PFSK-1 (cell line): Measurements from ENCODE around the gene ZNF823.

ENCODE experiments used
- FOXP2 ChIP-seq: optimal IDR thresholded peaks from 2 replicates; pipeline ENCODE3; 2011; ENCODE audit warnings: borderline replicate concordance, control low read depth, inconsistent platforms; ENCODE audit not compliant: insufficient read depth; ENCODE audit errors: extremely low read length, extremely low read depth
- POLR2AphosphoS5 ChIP-seq: IDR thresholded peaks from 2 replicates; pipeline ENCODE4 v1.6.1; 2012; ENCODE audit warnings: low read depth, mild to moderate bottlenecking, control low read depth, low read length, moderate library complexity
- REST ChIP-seq, 2 experiments: IDR thresholded peaks; 2 replicates each; pipeline versions ENCODE4 v1.6.1 to v1.8.0; 2011 to 2012; ENCODE audit warnings: low read depth in 2 of 2, low read length in 2 of 2, control low read depth in 1 of 2, inconsistent platforms in 1 of 2, mild to moderate bottlenecking in 1 of 2, moderate library complexity in 1 of 2; ENCODE audit not compliant: insufficient read depth in 1 of 2
- SIN3A ChIP-seq: IDR thresholded peaks from 2 replicates; pipeline ENCODE4 v1.6.1; 2012; ENCODE audit warnings: mild to moderate bottlenecking, low read length, moderate library complexity, borderline replicate concordance; ENCODE audit not compliant: insufficient read depth
- TAF1 ChIP-seq: IDR thresholded peaks from 2 replicates; pipeline ENCODE4 v1.6.1; 2012; ENCODE audit warnings: low read length, control low read depth, borderline replicate concordance; ENCODE audit not compliant: insufficient read depth

Gene ZNF823

GRCh38 chr19:11766597-11767591, 28.1 kb upstream of the ZNF823 start, which contains the start of gene ZNF441:
ZNF441 (plus strand) TSS chr19:11767000; CDS start chr19:11767194, 194 bp downstream.
- 0 out of 2 replicates have a peak, but pooled peaks have one; percentile 28 for TF ChIP-seq TAF1
- TF ChIP-seq SIN3A: no peak
- TF ChIP-seq REST (IDR thresholded peaks at IDR 0.05; ENCODE audit: insufficient read depth in 1 of 2, low read depth in 2 of 2, low read length in 2 of 2): no peak; a peak in 1 of 4 replicates
- TF ChIP-seq POLR2AphosphoS5: peak; percentile 65; the same call in 1 of the 2 replicates
- no peak for TF ChIP-seq FOXP2

GRCh38 chr19:11763611-11764010, 24.9 kb upstream of the ZNF823 start:
- no peak for TF ChIP-seq POLR2AphosphoS5
- no peak for TF ChIP-seq FOXP2
- no peak for TF ChIP-seq SIN3A
- TF ChIP-seq REST (IDR thresholded peaks at IDR 0.05; ENCODE audit: insufficient read depth in 1 of 2, low read depth in 2 of 2, low read length in 2 of 2): no peak
- no peak for TF ChIP-seq TAF1

- TF ChIP-seq SIN3A (no peak), REST (IDR thresholded peaks at IDR 0.05; ENCODE audit: insufficient read depth in 1 of 2, low read depth in 2 of 2, low read length in 2 of 2) (no peak), FOXP2 (no peak), TAF1 (no peak), POLR2AphosphoS5 (no peak)
These were observed 24.4 kb upstream of the ZNF823 start for GRCh38 chr19:11763117-11763516.

GRCh38 chr19:11759805-11760204, 21.1 kb upstream of the ZNF823 start:
- TF ChIP-seq SIN3A (no peak), FOXP2 (no peak), POLR2AphosphoS5 (no peak), REST (IDR thresholded peaks at IDR 0.05; ENCODE audit: insufficient read depth in 1 of 2, low read depth in 2 of 2, low read length in 2 of 2) (no peak), TAF1 (no peak)
